ENCODE results near the gene DOCK8.

The DOCK8 gene

DNA sequence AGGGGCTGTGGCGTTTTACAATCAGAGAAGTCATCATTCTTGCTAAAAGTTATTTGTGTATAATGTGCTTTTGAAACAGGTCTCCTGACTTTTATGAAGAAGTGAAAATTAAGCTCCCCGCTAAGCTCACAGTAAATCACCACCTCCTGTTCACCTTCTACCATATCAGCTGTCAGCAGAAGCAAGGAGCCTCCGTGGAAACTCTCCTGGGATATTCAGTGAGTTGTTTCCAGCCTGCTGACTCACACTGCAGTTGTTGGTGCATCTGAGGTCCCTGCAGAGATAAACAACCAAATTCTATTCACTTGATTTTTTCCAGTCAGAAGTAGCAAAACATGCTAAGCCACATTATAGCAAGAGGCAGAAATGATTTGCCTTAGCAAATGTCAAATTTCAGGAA is 156.7 kb downstream of the DOCK8 start:
- Mint-ChIP-seq H3K27me3 (ENCODE audit: low read depth, poor library complexity) (peaks cover 10% of the 10 kb centered on the region), H3K9me3 (no peaks in the 10 kb centered on the region), H3K36me3 (ENCODE audit: low read depth) (no peaks in the 10 kb centered on the region), H3K4me1 (peaks cover 13% of the 10 kb centered on the region), H3K4me3 (no peak overlapping the region), H3K27ac (no peak overlapping the region)
- no peak for DNase-seq
- TF ChIP-seq, protein P1, sequence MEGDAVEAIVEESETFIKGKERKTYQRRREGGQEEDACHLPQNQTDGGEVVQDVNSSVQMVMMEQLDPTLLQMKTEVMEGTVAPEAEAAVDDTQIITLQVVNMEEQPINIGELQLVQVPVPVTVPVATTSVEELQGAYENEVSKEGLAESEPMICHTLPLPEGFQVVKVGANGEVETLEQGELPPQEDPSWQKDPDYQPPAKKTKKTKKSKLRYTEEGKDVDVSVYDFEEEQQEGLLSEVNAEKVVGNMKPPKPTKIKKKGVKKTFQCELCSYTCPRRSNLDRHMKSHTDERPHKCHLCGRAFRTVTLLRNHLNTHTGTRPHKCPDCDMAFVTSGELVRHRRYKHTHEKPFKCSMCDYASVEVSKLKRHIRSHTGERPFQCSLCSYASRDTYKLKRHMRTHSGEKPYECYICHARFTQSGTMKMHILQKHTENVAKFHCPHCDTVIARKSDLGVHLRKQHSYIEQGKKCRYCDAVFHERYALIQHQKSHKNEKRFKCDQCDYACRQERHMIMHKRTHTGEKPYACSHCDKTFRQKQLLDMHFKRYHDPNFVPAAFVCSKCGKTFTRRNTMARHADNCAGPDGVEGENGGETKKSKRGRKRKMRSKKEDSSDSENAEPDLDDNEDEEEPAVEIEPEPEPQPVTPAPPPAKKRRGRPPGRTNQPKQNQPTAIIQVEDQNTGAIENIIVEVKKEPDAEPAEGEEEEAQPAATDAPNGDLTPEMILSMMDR (IDR thresholded peaks at IDR 0.05), result no peak

DNA sequence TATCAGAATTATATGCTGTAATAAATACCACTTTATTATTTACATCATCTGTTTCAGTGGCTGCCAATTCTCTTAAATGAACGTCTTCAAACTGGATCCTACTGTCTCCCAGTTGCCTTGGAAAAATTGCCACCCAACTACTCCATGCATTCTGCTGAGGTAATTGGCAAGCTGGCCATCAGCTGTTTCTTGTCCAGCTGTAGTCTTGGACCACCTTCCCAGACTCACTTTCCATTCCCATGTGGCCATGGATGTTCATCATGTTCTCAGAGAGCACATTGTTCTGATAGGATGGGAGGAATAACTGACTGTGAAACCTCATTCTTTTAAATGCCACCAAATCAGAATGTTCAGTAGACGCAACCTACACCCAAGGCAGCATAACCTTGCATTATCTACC is 157.5 kb downstream of the DOCK8 start:
- DNase-seq, result no peak
- no peak overlapping the region for H3K27ac Mint-ChIP-seq
- no peaks in the 10 kb centered on the region for H3K9me3 Mint-ChIP-seq

DNA sequence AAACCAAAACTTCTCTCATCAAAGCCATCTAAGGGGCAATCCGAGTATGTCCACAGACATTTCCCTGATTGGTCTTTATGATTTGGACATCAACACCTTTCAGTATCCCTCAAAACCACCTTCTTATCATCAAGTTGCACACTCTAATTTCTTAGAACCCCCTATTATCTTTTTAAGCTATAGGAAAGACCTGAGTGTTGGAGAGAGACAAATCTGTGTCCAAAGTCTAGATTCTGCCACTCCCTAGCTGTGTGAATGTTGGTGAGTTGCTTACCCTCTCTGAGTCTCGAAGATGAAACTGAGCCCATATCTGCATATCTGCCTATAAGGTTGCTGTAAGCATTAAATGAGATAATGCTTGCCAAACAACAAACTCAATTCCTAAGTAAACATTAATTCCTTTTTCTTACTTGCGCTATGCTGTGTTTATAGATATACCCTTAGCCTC is 159.1 kb downstream of the DOCK8 start:
- DNase-seq, result no peak
- no peaks in the 10 kb centered on the region for H3K36me3 Mint-ChIP-seq (ENCODE audit: low read depth)
- peaks cover 8% of the 10 kb centered on the region for H3K27me3 Mint-ChIP-seq (ENCODE audit: low read depth, poor library complexity)
- TF ChIP-seq, protein P1 (IDR thresholded peaks at IDR 0.05), result no peak
- H3K4me3 Mint-ChIP-seq, result no peak overlapping the region
- peaks cover 13% of the 10 kb centered on the region for H3K4me1 Mint-ChIP-seq
- no peaks in the 10 kb centered on the region for H3K9me3 Mint-ChIP-seq
- H3K27ac Mint-ChIP-seq, result no peak overlapping the region

More for the DNA sequence above, 157.5 kb downstream of the DOCK8 start:
- TF ChIP-seq, protein P1 (IDR thresholded peaks at IDR 0.05), result no peak
- Mint-ChIP-seq H3K4me1 (peaks cover 13% of the 10 kb centered on the region), H3K4me3 (no peak overlapping the region), H3K27me3 (ENCODE audit: low read depth, poor library complexity) (peaks cover 10% of the 10 kb centered on the region), H3K36me3 (ENCODE audit: low read depth) (no peaks in the 10 kb centered on the region)

DNA sequence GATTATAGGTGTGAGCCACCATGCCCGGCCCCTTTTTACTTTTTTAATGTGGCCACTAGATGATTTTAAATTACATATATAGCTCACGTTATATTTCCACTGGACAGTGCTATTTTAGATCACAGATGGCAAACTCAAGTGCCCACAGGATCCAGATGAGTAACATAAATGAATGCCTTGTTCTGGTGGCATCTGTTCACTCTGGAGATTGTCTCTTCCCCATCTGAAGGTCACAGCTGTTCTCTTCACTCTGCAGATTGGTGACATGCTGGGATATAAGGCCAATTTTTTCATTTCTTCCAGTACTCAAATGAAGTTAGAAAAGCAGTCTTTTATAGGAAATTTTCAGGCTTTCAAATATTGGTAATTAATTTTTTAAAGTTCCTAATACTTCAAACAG is 160.1 kb downstream of the DOCK8 start:
- H3K4me3 Mint-ChIP-seq, result no peak overlapping the region
- no peaks in the 10 kb centered on the region for H3K9me3 Mint-ChIP-seq
- TF ChIP-seq, protein P1 (IDR thresholded peaks at IDR 0.05), result no peak
- DNase-seq, result no peak
- peaks cover 13% of the 10 kb centered on the region for H3K4me1 Mint-ChIP-seq
- H3K36me3 Mint-ChIP-seq (ENCODE audit: low read depth), result no peaks in the 10 kb centered on the region
- no peak overlapping the region for H3K27ac Mint-ChIP-seq
- H3K27me3 Mint-ChIP-seq (ENCODE audit: low read depth, poor library complexity), result peaks cover 9% of the 10 kb centered on the region

DNA sequence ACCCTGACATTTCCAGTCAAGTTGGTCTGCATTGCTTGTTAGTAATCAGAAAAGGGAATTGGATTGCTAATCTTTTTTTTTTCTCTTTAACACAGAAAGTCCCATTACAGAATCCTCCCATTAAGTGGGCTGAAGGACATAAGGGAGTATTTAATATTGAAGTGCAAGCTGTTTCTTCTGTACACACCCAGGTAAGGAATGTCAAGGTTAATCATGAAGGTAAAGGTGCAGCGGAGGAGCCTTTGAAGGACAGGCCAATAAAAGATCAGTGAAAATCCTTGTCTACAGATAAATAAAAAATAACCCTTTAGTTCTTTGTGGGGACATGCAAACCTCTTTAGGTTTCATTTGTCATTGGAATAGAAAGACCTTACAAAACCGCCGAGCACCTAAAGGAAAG is 161.4 kb downstream of the DOCK8 start:
- Mint-ChIP-seq H3K27ac (no peak overlapping the region), H3K4me1 (peaks cover 8% of the 10 kb centered on the region), H3K4me3 (no peak overlapping the region), H3K9me3 (no peaks in the 10 kb centered on the region), H3K36me3 (ENCODE audit: low read depth) (no peaks in the 10 kb centered on the region), H3K27me3 (ENCODE audit: low read depth, poor library complexity) (peaks cover 9% of the 10 kb centered on the region)
- TF ChIP-seq, protein P1 (IDR thresholded peaks at IDR 0.05), result no peak
- DNase-seq, result no peak

DNA sequence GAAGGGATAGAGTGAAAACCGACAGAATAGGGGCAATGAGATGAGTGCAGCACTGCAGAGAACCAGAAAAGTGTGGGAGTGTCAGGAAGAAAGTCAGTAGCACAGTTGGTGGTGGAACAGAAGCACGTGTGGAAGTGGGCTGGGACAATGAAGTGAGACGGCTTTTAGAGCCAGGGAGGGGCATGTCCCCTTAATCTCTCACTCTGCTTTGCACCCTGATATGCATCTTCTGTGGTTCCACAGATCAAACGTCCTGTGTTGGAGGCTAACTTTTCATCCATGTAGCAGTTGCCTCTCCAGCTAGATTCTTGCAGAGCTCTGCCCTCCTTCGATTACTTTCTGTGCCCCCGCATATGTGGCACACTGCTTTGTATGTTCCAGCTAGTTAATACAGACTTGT is 163.6 kb downstream of the DOCK8 start:
- Mint-ChIP-seq H3K27ac (no peak overlapping the region), H3K36me3 (ENCODE audit: low read depth) (no peaks in the 10 kb centered on the region), H3K27me3 (ENCODE audit: low read depth, poor library complexity) (peaks cover 6% of the 10 kb centered on the region), H3K4me1 (no peaks in the 10 kb centered on the region), H3K4me3 (no peak overlapping the region), H3K9me3 (no peaks in the 10 kb centered on the region)
- TF ChIP-seq, protein P1 (IDR thresholded peaks at IDR 0.05), result no peak
- DNase-seq, result no peak

Data from nephron progenitor cell (in vitro differentiated cells).